Adrenal gland (tissue), 12 donors: Measurements from ENCODE around the gene DYNLRB2. TPM values are rescaled to one million over a fixed set of nuclear protein-coding genes. Genes with fewer than 3 reads are reported as not detected.

Experiments
- DNase-seq, 7 donors: peaks; one replicate each; pipeline ENCODE4 v3.0.0-alpha.2; 2019 to 2020
- H3K27ac ChIP-seq, 5 donors: fragments of 200-600 bp; sonication (generic) in 4 of 5; 1 replicate in 3 of 5; 2 replicates in 2 of 5; pipeline versions ENCODE4 v1.5.1 to v1.8.0; 2016 to 2020; ENCODE audit warnings: mild to moderate bottlenecking in 1 of 5
- H3K27me3 ChIP-seq: fragments of 200-600 bp; 2 replicates; pipeline ENCODE4 v1.8.0; 2021
- H3K36me3 ChIP-seq, 2 donors: fragments of 200-600 bp; replicated peaks in 1 of 2; 1 replicate in 1 of 2; 2 replicates in 1 of 2; pipeline versions ENCODE4 v1.5.1 to v1.8.0; 2018 to 2022
- H3K4me1 ChIP-seq, 2 donors: fragments of 200-600 bp; replicated peaks in 1 of 2; 1 replicate in 1 of 2; 2 replicates in 1 of 2; pipeline versions ENCODE4 v1.5.1 to v1.8.0; 2018 to 2021
- H3K4me3 ChIP-seq, 4 donors: fragments of 200-600 bp; sonication (generic) in 3 of 4; one replicate each; pipeline ENCODE4 v1.5.1; 2016 to 2018
- H3K9me3 ChIP-seq, 3 donors: fragments of 200-600 bp; sonication (generic) in 1 of 3; replicated peaks in 1 of 3; 1 replicate in 2 of 3; 2 replicates in 1 of 3; pipeline versions ENCODE4 v1.5.1 to v1.8.0; 2016 to 2021
- CTCF ChIP-seq, 6 experiments: fragments of 450-650 bp in 4 of 6; fragments of 200-600 bp in 2 of 6; sonication (generic) in 1 of 6; IDR thresholded peaks; 1 replicate in 5 of 6; 2 replicates in 1 of 6; pipeline versions ENCODE4 v1.5.1 to v1.8.0; 2016 to 2021; ENCODE audit warnings: antibody characterized with exemption in 6 of 6, mild to moderate bottlenecking in 2 of 6, moderate library complexity in 1 of 6
- POLR2A ChIP-seq, 2 donors: fragments of 450-650 bp; IDR thresholded peaks; one replicate each; pipeline ENCODE4 v1.6.1; 2017; ENCODE audit warnings: antibody characterized with exemption in 2 of 2, mild to moderate bottlenecking in 2 of 2, moderate library complexity in 1 of 2
- WGBS, 4 donors: extraction: QIAGEN DNeasy Blood & Tissue Kit in 2 of 4; methylation state at CpG; one replicate each; pipeline versions ENCODE4 v1.1.5 to v1.1.7; 2013 to 2017; 5-methylcytosine and 5-hydroxymethylcytosine counted together
- intact Hi-C, 2 donors: fragments of 100-400 bp; cut with DNase I; formaldehyde crosslinking; loops; one replicate each; pipeline versions ENCODE4 v1.14.1 to v1.15.0; 2022 to 2023
- polyA plus RNA-seq, 3 donors: library from polyadenylated mRNA; stranded (reverse); fragments of 200-250 nt in 2 of 3; fragments of 350-450 nt in 1 of 3; fragmentation: Illumina TruSeq in 1 of 3; extraction: RNeasy Lipid Tissue Mini Kit (QIAGEN cat#74804) in 1 of 3; gene quantifications; one replicate each; pipeline ENCODE4 v1.2.3, GENCODE V29; 2013 to 2014
- total RNA-seq, 9 donors: library from RNA; depleted of rRNA in 4 of 9; stranded (reverse); fragments of >200 nt in 4 of 9; fragments of 120-200 nt in 1 of 9; fragmentation: NEBNext Ultra II Directional in 1 of 9; extraction: Animal tissue kit (Norgen Biotek cat#: 25700) in 1 of 9; gene quantifications; one replicate each; pipeline versions ENCODE4 v1.1.0 to v1.2.4, GENCODE V29; 2013 to 2023
- donor health status: healthy with polysubstance abuse.
- donor health status: Bipolar disorder and iron deficiency.
- donor health status: DM: yes; HTN: yes; CAD: no.
- donor health status: DM: no; HTN: no; CAD: no.
- donor health status: DM: no; HTN: no; CAD: no.
- donor health status: DM: yes; HTN: yes; CAD: no.

Gene DYNLRB2
- total and polyA plus RNA-seq, 12 donors = 1.4 to 6.4 (median 2.7) TPM; not detected in 1

- no peak for DNase-seq
- Histone ChIP-seq H3K9me3 (no peaks in the 10 kb centered on the region), H3K4me1 (no peaks in the 10 kb centered on the region), H3K4me3 (no peak overlapping the region), H3K36me3 (no peaks in the 10 kb centered on the region), H3K27me3 (no peaks in the 10 kb centered on the region), H3K27ac (no peak overlapping the region)
- no peak for TF ChIP-seq POLR2A (IDR thresholded peaks at IDR 0.05)
- intact Hi-C loops = no loop called here
Observed at GRCh38 chr16:80594756-80595155, 54.0 kb downstream of the DYNLRB2 start.

GRCh38 chr16:80596507-80597207, 55.9 kb downstream of the DYNLRB2 start:
- Histone ChIP-seq H3K4me1 (no peaks in the 10 kb centered on the region), H3K27me3 (no peaks in the 10 kb centered on the region), H3K9me3 (no peaks in the 10 kb centered on the region), H3K27ac (no peak overlapping the region), H3K4me3 (no peak overlapping the region), H3K36me3 (no peaks in the 10 kb centered on the region)
- no peak for TF ChIP-seq POLR2A (IDR thresholded peaks at IDR 0.05)
- no peak for TF ChIP-seq CTCF (IDR thresholded peaks at IDR 0.05)
- intact Hi-C loops = no loop called here
- DNase-seq = no peak
- WGBS, 4 donors = 76 to 83% (median 78%) methylated on average over 7 of the region's 7 CpGs

GRCh38 chr16:80599466-80599865, 58.7 kb downstream of the DYNLRB2 start:
- intact Hi-C loops = no loop called here
- no peak for TF ChIP-seq CTCF (IDR thresholded peaks at IDR 0.05)
- no peak overlapping the region for H3K4me3 ChIP-seq
- DNase-seq = no peak
- no peaks in the 10 kb centered on the region for H3K36me3 ChIP-seq
- no peaks in the 10 kb centered on the region for H3K27me3 ChIP-seq
- no peaks in the 10 kb centered on the region for H3K4me1 ChIP-seq
- H3K9me3 ChIP-seq = no peaks in the 10 kb centered on the region
- 63 to 88% (median 69%) methylated on average over 3 of the region's 3 CpGs for WGBS, 4 donors
- H3K27ac ChIP-seq = no peak overlapping the region
